Fibroblast of lung (primary cell): Measurements from ENCODE around the gene TSR3. TPM values are rescaled to one million over a fixed set of nuclear protein-coding genes. Genes with fewer than 3 reads are reported as not detected.

Experiments used
- DNase-seq, 2 donors: peaks; one replicate each; pipeline versions ENCODE4 v3.0.0 to v3.0.0-alpha.2; 2010; ENCODE audit warnings: low read depth in 2 of 2
- H2AFZ ChIP-seq: 2 replicates; pipeline ENCODE4 v1.5.1; 2012; ENCODE audit warnings: low read length, control low read depth, inconsistent platforms
- H3K27ac ChIP-seq: 2 replicates; pipeline ENCODE4 v1.5.1; 2011; ENCODE audit warnings: low read length, control low read depth; ENCODE audit not compliant: insufficient read depth
- H3K27me3 ChIP-seq: 2 replicates; pipeline ENCODE4 v1.5.1; 2011; ENCODE audit warnings: mild to moderate bottlenecking, low read length; ENCODE audit not compliant: control insufficient read depth, insufficient read depth
- H3K36me3 ChIP-seq: 2 replicates; pipeline ENCODE4 v1.5.1; 2011; ENCODE audit warnings: low read length; ENCODE audit not compliant: control insufficient read depth, insufficient read depth
- H3K4me1 ChIP-seq: 2 replicates; pipeline ENCODE4 v1.5.1; 2011; ENCODE audit warnings: low read length; ENCODE audit not compliant: control insufficient read depth, insufficient read depth; ENCODE audit errors: extremely low read depth
- H3K4me2 ChIP-seq: 2 replicates; pipeline ENCODE4 v1.5.1; 2011; ENCODE audit warnings: low read length, control low read depth; ENCODE audit not compliant: insufficient read depth; ENCODE audit errors: extremely low read depth
- H3K4me3 ChIP-seq, 4 experiments: fragments of 200-600 bp in 1 of 4; sonication (generic) in 1 of 4; replicated peaks in 1 of 4; 2 replicates each; pipeline ENCODE4 v1.5.1; 2011 to 2016; ENCODE audit warnings: low read length in 4 of 4, low read depth in 3 of 4, mild to moderate bottlenecking in 3 of 4, control low read depth in 2 of 4, inconsistent platforms in 1 of 4, mixed read lengths in 1 of 4; ENCODE audit not compliant: insufficient read depth in 1 of 4; ENCODE audit errors: control extremely low read depth in 1 of 4
- H3K79me2 ChIP-seq: 2 replicates; pipeline ENCODE4 v1.5.1; 2012; ENCODE audit warnings: mild to moderate bottlenecking, low read length, inconsistent platforms; ENCODE audit not compliant: control insufficient read depth, insufficient read depth
- H3K9ac ChIP-seq: 2 replicates; pipeline ENCODE4 v1.5.1; 2011; ENCODE audit warnings: mild to moderate bottlenecking, low read length, control low read depth; ENCODE audit not compliant: insufficient read depth
- H3K9me3 ChIP-seq: 2 replicates; pipeline ENCODE4 v1.5.1; 2012; ENCODE audit warnings: low read depth, low read length; ENCODE audit not compliant: control insufficient read depth, insufficient read depth
- H4K20me1 ChIP-seq: 2 replicates; pipeline ENCODE4 v1.5.1; 2011; ENCODE audit warnings: low read length; ENCODE audit not compliant: control insufficient read depth, insufficient read depth; ENCODE audit errors: extremely low read depth
- CTCF ChIP-seq, 2 donors: IDR thresholded peaks in 1 of 2; conservative IDR thresholded peaks in 1 of 2; 1 replicate in 1 of 2; 2 replicates in 1 of 2; pipeline ENCODE4 v1.5.1; 2011 to 2012; ENCODE audit warnings: low read length in 2 of 2, control low read depth in 1 of 2, inconsistent platforms in 1 of 2, low read depth in 1 of 2, mild to moderate bottlenecking in 1 of 2
- EZH2 ChIP-seq: IDR thresholded peaks from 2 replicates; pipeline ENCODE4 v1.5.1; 2012; ENCODE audit warnings: low read length, control low read depth, mild to moderate bottlenecking; ENCODE audit errors: missing control alignments
- polyA plus RNA-seq, 2 donors: library from polyadenylated mRNA; depleted of rRNA in 1 of 2; stranded (reverse) in 1 of 2; unstranded in 1 of 2; fragments of >200 nt; gene quantifications; 2 replicates each; pipeline ENCODE4 v1.2.1, GENCODE V29; 2011 to 2012; ENCODE audit warnings: missing spikeins in 1 of 2
- total RNA-seq: library from RNA; depleted of rRNA; stranded (reverse); fragments of >200 nt; gene quantifications from 2 replicates; pipeline ENCODE4 v1.2.1, GENCODE V29; 2014

TSR3 gene
- total and polyA plus RNA-seq, 2 donors (not counting 1 experiment from before 2014, with no cell fraction given), result 36.2 to 77.6 TPM

DNA sequence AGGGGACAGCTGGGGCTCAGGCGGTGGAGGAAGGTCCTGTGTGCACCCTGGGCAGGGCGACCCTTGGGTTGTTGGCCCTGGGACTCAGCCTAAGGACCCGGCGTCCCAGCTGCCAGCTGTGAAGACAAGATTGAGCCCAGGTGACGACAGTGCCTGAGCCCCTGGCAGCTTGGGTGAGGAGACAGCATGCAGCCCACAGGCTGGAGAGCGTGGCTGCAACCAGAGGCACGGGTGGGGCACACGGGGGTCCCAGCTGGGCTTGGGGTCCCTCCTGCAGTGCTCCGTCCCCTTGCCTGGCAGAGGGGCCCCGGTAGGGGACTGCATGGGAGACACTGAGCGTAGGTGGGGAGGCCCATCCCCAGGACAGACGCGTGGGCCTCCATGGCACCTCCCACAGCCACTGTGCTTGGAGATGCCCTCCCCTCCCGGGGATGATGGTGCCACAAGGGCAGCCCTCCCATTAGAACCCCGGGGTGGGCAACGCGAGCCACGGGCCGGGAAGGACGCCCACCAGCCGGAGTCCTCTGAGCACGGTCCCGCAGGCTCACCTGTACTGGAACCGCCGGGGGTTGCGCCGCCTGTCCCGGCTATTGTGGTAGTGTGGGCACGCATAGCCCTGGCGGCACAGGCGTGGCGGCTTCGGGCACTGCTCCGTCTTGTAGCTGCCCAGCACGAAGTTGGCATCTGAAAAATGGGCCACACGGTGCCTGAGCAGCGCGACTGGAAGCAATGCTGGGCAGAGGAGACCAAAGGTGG is 47.3 kb upstream of the TSR3 start:
- Histone ChIP-seq H2AFZ (no peak overlapping the region), H4K20me1 (no peaks in the 10 kb centered on the region)
- TF ChIP-seq CTCF (conservative IDR thresholded peaks at IDR 0.05 in 1 of 2, IDR thresholded peaks at IDR 0.05 in 1 of 2; ENCODE audit: low read depth in 1 of 2, low read length in 2 of 2) (no peak), EZH2 (no peak)

DNA sequence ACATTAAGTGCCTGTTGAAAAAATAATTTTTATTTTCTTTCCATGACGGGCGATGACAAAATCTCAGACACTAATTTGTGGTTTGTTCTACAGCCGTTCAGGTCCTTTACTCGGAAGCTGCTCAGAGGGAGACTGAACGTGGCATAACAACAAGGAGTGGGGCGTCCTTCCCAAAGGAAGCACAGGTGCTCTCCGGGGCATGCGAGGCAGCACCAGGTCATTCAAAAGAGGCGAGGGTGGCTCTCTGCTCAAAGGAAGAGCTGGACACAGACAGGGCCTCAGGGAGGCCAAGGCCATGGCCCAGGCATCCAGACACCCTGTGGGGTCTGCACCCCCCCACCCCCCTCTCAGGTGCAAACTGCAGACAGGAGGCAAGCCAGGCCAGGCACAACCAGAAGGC is 46.7 kb upstream of the TSR3 start:
- Histone ChIP-seq H3K9ac (no peak overlapping the region), H3K36me3 (peaks cover 3% of the 10 kb centered on the region), H3K4me2 (no peak overlapping the region), H3K27me3 (no peaks in the 10 kb centered on the region), H4K20me1 (no peaks in the 10 kb centered on the region), H3K9me3 (no peaks in the 10 kb centered on the region), H3K27ac (no peak overlapping the region), H2AFZ (no peak overlapping the region), H3K4me3 (no peak overlapping the region), H3K4me1 (no peaks in the 10 kb centered on the region), H3K79me2 (no peaks in the 10 kb centered on the region)
- TF ChIP-seq CTCF (conservative IDR thresholded peaks at IDR 0.05 in 1 of 2, IDR thresholded peaks at IDR 0.05 in 1 of 2; ENCODE audit: low read depth in 1 of 2, low read length in 2 of 2), result no peak
- TF ChIP-seq EZH2, result no peak
- DNase-seq, result no peak

More for the DNA sequence above, 47.3 kb upstream of the TSR3 start:
- Histone ChIP-seq H3K4me3 (no peak overlapping the region), H3K79me2 (no peaks in the 10 kb centered on the region), H3K27me3 (no peaks in the 10 kb centered on the region), H3K27ac (no peak overlapping the region), H3K4me2 (no peak overlapping the region), H3K9me3 (no peaks in the 10 kb centered on the region), H3K36me3 (peaks cover 3% of the 10 kb centered on the region), H3K9ac (no peak overlapping the region), H3K4me1 (no peaks in the 10 kb centered on the region)
- DNase-seq, result no peak

DNA sequence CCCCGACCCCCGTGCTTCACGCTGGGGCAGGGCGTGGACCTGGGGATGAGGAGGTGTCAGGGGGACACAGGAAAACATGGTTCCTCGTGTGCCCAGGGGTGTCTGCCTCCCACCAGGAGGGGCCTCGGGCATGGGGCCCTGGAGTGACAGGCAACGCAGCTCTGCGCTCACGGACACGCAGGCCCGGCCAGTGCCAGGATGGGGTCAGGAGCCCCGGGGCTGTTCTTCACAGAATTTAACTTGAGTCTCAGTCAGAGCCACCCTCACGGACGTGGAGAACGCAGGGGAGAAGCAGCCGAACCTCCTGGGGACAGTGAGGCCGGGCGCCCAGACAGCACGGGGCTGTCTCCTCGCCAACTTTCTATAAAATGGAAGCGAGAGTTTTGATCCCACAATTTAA is 46.1 kb upstream of the TSR3 start:
- no peak overlapping the region for H3K4me3 ChIP-seq
- H2AFZ ChIP-seq, result no peak overlapping the region
- no peaks in the 10 kb centered on the region for H4K20me1 ChIP-seq
- no peaks in the 10 kb centered on the region for H3K27me3 ChIP-seq
- no peak overlapping the region for H3K9ac ChIP-seq
- peaks cover 3% of the 10 kb centered on the region for H3K36me3 ChIP-seq
- no peaks in the 10 kb centered on the region for H3K4me1 ChIP-seq
- TF ChIP-seq EZH2 (no peak), CTCF (conservative IDR thresholded peaks at IDR 0.05 in 1 of 2, IDR thresholded peaks at IDR 0.05 in 1 of 2; ENCODE audit: low read depth in 1 of 2, low read length in 2 of 2) (no peak)
- no peak overlapping the region for H3K27ac ChIP-seq
- no peak overlapping the region for H3K4me2 ChIP-seq
- H3K9me3 ChIP-seq, result no peaks in the 10 kb centered on the region
- no peak for DNase-seq
- H3K79me2 ChIP-seq, result no peaks in the 10 kb centered on the region
